GM12865 (cell line): ENCODE data around the gene FRMD1.

Experiments used
- DNase-seq: peaks from one replicate; pipeline ENCODE4 v3.0.0; 2010; ENCODE audit warnings: low read depth
- H3K4me3 ChIP-seq: 2 replicates; pipeline ENCODE4 v1.5.1; 2011; ENCODE audit warnings: mild to moderate bottlenecking, low read depth, low read length, control low read depth
- TF ChIP-seq, protein P1 (sequence below): IDR thresholded peaks from 2 replicates; pipeline ENCODE4 v1.5.1; 2011; ENCODE audit warnings: low read length, control low read depth, low read depth, inconsistent platforms; ENCODE audit not compliant: insufficient read depth; ENCODE audit errors: missing control alignments

Gene FRMD1

DNA sequence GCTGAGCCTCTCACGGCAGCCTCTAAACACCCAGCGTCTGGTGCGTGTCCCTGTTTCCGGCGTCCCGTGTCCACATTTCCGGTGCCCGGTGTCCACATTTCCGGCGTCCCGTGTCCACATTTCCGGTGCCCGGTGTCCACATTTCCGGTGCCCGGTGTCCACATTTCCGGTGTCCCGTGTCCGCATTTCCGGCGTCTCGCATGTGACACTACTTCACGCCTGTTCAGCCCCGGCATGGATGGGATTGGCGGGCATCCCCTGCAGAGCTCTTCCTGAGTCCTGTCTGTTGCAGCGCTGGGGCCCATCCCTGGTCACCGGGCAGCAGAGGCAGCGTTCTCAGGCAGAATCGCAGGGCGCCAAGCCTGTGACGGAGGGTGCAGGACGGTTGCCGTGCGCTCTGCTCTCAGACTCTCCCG, 3.2 kb downstream of the FRMD1 start:
- DNase-seq = no peak
- TF ChIP-seq, protein P1, sequence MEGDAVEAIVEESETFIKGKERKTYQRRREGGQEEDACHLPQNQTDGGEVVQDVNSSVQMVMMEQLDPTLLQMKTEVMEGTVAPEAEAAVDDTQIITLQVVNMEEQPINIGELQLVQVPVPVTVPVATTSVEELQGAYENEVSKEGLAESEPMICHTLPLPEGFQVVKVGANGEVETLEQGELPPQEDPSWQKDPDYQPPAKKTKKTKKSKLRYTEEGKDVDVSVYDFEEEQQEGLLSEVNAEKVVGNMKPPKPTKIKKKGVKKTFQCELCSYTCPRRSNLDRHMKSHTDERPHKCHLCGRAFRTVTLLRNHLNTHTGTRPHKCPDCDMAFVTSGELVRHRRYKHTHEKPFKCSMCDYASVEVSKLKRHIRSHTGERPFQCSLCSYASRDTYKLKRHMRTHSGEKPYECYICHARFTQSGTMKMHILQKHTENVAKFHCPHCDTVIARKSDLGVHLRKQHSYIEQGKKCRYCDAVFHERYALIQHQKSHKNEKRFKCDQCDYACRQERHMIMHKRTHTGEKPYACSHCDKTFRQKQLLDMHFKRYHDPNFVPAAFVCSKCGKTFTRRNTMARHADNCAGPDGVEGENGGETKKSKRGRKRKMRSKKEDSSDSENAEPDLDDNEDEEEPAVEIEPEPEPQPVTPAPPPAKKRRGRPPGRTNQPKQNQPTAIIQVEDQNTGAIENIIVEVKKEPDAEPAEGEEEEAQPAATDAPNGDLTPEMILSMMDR = no peak
- no peak overlapping the region for H3K4me3 ChIP-seq

DNA sequence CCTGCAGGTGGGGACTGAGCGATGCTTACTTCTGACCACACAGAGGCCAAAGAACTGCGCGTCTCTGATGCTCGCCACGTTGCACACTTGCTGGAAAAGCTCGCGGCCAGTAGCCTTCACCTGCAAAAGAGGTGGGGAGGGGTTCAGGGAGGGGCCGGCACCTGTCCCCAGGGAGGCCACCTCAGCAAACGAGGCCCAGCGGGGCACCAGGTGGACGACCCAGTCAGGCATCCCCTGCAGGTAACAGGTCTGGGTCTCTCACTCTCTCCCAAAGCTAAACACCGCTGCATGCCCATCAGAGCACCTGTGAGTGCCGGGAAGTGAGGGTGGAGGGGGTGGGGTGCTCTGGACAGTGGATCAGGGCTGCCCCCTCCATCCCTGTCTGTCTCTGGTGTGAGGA, 3.8 kb downstream of the FRMD1 start:
- no peak for DNase-seq
- H3K4me3 ChIP-seq = no peak overlapping the region
- TF ChIP-seq, protein P1 = no peak

DNA sequence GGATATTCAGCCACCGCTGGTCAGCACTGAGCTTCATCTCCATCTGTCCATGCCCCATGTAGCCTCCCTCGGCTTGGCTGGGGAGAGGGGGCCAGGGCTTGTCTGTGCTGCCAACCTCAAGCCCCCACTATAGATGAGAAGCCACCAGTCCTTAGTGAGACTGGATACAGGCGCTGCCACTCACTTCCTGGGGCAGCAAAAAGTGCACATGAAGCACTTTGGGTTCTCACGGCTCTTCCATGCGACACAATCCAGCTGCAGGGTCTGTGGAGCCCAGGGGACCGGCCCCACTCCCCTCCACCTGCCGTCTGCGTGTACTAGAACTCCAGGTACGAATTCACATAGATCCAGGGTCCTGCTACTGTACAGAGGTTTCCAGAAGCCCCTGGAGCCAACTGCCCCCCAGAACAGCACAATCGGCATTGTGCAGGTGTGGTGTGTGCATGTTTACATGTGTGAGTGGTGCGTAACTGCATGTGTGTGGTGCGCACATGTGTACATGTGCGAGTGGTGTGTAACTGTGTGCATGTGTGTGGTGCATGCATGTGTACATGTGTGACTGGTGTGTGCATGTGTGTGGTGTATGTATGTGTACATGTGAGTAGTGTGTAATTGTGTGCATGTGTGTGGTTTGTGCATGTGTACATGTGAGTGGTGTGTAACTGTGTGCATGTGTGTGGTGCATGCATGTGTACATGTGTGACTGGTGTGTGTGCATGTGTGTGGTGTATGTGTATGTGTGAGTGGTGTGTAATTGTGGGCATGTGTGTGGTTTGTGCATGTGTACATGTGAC, 4.9 kb downstream of the FRMD1 start:
- TF ChIP-seq, protein P1 = no peak
- no peak for DNase-seq
- no peak overlapping the region for H3K4me3 ChIP-seq

DNA sequence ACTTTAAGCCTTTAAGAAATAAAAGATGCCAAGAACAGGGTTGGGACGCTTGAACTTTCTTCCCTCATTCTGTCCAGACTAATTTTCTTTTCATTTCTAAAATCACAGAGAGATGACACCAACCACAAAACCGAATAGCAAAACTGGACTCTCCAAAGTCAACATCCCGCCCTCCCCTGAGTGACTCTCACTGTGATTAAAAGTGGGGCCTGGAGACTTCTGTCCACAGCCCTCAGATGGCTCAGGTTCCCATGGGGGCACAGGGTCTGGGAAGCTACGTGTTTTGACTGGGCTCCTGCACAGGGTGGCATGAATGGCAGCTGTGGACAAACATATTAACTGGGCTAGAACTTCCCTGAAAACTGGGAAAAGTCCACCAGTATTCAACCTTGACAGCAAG, 6.3 kb downstream of the FRMD1 start:
- no peak overlapping the region for H3K4me3 ChIP-seq
- DNase-seq = no peak
- TF ChIP-seq, protein P1 = no peak

DNA sequence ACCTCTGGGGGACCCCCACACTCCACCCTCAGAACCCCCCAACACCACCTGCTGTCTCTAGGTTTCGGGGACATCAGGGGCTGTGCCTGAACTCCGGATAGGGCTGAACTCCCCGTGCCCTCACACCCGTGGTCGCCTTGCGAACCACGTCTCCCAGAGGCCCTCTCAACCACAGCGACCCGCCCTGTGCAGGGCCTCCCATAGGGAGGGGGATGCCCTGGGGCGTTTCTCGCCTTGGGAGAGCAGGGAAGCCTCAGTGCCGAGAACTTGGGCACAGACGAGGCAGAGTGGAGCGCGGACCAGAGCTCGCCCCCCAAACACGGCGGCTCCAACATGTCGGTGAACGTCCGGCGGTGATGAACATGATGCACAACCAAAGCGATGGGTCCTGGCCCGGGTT, 6.8 kb downstream of the FRMD1 start:
- H3K4me3 ChIP-seq = no peak overlapping the region
- TF ChIP-seq, protein P1 = no peak
- DNase-seq = no peak

DNA sequence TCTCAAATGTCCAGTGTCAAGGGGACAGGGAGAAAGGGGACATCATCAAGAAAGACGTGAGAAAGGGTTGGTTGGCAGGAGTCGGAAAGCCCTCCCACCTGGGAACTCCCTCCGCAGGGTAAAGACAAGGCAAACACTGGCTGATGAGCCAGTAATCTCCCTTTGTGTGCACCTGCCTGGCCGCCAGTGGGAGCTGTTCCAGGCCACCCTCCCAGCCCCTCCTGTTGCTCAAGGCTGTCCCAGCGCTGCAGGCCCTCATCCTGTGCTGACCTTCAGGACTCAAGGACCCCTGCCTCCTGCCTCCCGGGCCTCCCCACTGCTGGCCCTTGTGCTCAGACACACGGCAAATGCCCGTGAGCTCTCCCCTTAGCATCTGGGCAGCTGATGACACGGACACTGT, 7.4 kb downstream of the FRMD1 start:
- no peak for DNase-seq
- TF ChIP-seq, protein P1 = peak; percentile 2
- no peak overlapping the region for H3K4me3 ChIP-seq

DNA sequence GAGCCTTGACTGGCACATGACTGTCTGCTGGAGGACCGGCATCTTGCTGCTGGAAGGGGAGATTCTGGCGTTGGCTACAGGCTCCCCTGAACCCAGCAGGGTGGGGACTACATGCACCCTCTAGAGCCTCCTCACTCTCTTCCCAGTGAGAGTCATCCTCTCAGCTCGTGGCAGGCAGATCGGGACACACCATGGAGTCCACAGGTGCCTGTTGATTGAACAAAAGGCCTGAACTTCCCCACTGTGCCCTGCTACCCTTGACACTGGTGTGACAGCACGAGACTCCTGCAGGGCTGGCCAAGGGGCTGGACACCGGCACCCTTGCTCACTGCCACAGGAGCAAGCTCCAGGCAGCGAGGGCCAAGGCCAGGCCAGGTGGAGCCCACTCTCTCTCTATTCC, 8.2 kb downstream of the FRMD1 start:
- no peak overlapping the region for H3K4me3 ChIP-seq
- DNase-seq = no peak
- TF ChIP-seq, protein P1 = no peak
